GM18858 (cell line): Measurements from ENCODE around the gene RNF150.

Experiments used
- ATAC-seq: cut with Tn5 transposase; IDR thresholded peaks from one replicate; pipeline ENCODE4 v1.9.1; 2021; ENCODE audit not compliant: unreplicated experiment

The RNF150 gene

DNA sequence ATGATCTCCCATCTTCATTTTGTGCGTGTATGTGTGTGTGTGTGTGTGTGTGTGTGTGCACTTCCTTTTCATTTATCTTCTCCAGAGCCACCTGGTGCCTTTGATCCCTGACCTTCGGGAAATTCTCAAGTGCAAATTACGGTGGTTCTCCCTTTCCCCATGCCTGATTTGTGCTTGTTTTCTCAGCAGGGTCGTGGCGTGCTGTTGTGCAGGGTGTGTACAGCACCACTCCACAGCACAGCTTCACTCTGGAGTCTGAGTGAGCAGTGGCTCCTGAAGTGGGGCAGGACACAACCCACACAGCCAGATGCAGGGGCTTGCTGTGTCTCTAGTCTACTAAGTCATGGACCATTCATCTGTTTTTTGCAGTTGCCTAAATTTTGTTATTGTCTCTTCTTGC, 262.8 kb downstream of the RNF150 start:
- no peak for ATAC-seq

- ATAC-seq = no peak
These were observed 263.8 kb downstream of the RNF150 start for GRCh38 chr4:140869446-140869845.

DNA sequence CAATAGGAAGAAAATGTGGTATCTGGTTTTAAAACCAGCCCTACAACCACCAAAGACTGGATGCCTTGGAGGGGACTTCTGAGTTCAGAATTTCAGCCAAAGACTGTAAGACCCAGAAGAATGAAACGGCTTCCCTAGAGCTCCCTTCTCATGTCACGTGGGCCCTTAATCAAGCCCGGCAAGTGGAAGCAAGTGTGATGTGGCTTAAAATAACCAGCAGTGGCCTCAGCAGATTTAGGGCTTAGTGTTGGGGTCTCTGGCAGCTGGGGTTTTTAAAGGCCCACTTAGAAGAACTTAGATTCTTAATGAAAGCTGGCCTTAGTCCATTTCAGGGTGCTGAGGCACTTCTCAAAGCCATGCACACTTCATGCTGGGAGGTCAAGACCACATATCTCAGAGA, 265.9 kb downstream of the RNF150 start:
- ATAC-seq = no peak

GRCh38 chr4:140866492-140867005, 266.7 kb downstream of the RNF150 start:
- no peak for ATAC-seq

DNA sequence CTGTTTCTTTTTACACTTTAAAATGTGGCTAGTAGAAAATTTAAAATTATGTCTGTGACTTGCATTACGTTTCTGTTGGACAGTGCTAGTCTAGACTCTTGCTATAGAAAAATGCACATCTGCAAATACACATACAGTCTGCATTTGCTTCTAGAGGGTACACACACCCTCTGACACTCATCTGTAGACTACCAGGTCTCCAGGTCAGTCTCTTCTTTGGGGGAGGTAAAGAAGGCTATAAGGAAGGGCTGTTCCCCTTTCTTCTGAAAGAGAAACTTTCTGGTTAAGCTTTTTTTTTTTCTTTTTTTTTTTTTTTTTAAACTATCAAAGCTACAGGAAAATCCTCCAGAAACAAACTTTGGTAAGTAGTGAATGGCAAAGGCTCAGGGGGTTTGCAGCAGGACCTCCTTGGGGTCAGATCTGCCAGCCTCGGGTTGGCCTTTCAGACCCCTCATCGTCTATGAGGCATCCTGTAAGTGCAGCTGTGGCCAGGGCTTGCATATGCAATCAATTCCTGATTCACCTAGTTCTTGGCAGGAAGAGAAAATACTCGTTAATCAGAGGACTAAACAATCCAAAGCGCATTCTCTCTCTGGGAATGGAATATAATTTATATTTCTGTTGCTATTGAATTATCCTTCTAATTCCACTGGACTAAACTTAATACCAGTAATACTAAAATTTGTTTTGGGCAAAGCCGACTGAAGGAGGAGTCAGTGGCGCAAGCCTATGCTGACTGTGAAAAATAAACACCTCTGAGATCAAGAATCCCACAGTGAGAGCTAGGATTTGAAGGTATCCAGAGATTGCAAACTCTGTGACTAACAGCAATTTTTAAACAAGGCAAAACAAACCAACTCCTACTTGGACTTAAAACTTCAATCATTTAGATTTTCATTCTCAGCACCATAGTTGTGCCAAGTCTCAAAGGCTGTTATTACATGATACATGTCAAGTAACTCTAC, 267.7 kb downstream of the RNF150 start:
- ATAC-seq = no peak

- ATAC-seq = no peak
These were observed 270.1 kb downstream of the RNF150 start for GRCh38 chr4:140863197-140863596.

DNA sequence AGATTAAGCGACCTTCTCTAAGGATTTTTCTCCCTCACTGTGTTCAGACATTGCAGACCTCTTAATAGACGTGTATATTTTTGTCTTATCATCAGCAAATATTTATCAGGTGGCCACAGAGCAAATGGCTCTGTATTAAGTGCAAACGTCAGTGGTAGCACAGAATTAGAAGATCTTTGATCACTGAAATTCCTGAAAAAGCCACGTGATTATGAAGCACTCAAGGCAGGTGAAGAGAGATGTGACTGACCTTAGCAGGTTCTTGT, 271.2 kb downstream of the RNF150 start:
- no peak for ATAC-seq

DNA sequence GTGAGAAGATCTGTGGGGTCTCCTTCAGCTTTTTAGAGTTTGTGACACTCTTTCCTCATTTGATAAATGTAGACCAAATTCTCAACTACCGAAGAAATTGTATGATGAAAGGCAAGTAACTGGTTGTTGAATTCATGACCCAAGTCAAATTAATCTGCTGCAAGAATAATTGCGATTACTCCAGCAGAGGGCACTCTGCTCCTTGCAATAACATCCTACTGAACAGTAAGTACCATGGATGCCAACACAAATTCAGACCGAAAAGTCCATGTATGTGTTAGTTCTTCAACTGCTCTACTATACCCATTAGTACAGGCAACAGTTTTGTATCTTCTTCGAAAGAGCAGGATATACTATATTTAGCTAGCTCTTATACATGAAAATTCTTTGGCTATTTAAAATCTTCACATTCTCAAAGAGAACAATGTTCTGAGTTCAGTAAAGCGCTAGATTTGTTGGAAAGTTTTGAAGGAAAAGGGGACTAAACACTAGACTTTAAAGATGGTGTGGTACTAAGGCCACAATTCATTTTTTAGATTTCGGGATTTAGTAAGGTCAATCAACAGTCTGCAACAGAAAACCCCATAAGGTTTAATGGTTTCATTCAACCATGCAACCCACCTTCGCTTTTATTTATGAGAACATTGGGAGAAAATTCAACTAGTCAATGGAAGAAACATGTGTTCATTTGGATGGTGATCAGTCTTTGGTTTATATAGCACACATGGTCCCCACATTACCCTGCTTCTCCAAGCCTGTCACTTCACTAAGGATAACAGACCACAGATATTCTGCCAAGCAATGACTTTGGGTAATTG, 271.7 kb downstream of the RNF150 start:
- peak; percentile 67 for ATAC-seq

DNA sequence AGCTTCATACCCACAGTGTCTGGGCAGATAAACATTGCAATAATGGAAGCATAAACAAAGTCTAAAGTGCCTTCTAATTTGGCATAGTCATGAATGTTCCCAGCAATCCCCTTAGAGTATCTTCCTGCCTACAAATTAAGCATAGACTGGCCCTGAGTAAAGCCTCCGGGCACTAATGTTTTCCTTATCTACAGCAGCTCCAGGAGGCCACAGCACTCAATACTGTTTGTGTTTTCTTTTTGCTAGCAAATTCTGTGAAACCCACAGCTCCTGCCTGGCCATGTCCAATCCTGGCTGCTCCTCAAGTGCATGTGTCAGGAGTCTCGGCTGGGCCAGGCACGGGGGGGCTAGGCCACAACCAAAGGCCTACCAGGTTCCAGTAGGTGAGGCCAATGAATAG, 274.4 kb downstream of the RNF150 start:
- ATAC-seq = no peak

- no peak for ATAC-seq
These were observed 276.2 kb downstream of the RNF150 start for GRCh38 chr4:140857111-140857510.

- ATAC-seq = no peak
These were observed 276.6 kb downstream of the RNF150 start for GRCh38 chr4:140856621-140857062.

DNA sequence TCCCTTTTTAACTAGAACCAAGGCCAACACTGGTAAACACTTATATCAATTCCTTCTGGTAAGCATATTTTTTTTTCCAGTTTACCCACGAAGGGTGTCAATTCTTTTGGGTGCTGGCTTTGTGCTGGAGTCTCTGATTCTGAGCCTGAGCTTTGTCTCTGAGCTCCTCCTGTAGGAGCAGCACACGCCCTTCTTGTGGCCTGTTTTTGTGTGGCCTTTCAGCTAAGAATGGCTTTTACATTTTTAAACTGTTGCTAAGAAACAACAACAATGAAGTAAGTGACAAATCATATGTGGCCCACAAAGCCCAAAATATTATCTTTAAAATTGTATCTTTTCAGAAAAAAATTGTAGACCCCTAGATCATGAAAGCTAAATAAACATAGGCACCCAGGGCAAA, 279.1 kb downstream of the RNF150 start:
- no peak for ATAC-seq

- ATAC-seq = no peak
These were observed 281.5 kb downstream of the RNF150 start for GRCh38 chr4:140851804-140852203.

DNA sequence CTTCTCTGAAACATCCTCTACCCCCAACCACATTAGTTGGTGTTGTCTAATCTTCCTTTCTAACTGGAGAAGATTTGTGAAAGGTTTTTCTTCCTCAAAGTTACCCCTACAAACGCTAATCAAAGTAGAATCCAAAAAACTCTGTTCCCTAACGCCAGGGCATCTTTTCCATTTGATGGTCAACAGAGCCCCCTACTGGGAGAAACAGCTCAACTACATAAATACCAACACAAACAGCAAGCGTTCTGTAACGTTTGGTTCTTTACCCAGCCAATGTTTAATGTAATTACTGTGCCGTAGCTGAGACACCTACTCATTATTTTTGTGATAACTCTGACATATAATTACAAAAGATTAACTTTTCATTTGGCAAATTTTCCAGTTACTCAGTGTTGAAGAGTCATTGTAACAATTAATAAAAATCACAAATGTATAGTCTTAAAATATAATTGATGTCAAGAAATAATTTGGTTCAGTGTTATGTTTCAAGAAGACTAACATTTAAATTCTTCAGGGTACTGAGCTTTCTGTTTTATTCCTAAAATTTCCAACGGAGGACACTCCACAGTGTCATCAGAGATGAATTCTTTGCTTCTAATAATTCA, 282.1 kb downstream of the RNF150 start:
- peak; percentile 88 for ATAC-seq

DNA sequence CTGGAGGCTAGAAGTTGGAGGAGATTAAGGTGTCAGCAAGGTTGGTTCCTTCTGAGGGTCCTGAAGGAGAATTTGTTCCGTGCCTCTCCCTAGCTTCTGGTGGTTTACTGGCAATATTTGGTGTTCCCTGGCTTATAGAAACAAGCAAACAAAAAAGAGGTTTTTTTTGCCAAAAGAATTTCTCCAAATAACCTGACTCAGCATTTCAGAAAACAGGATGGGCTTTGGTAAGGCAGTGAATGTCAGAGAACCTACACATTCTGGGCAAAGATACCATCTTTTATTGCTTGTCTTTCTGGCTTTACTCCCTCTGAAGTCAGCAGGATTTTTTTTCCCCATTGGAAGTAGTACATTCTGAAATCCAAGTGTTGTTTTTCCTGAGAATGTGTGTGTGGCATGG, 283.7 kb downstream of the RNF150 start:
- ATAC-seq = no peak

DNA sequence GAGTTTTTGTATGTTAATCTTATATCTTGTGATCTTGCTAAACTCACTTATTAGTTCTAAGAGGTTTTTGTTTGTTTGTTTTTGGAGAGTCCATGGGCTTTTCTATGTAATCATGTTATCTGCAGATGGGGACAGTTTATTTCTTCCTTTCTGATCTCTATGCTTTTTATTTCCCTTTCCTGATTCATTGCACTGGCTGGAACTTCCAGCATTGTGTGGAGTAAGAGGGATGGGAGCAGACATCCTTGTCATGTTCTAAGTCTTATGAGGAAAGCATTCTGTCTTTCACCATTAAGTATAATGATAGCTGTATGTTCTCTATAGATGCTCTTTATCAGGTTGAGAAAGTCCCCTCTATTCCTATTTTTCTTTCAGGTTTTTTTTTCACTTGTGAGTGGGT, 286.5 kb downstream of the RNF150 start:
- ATAC-seq = no peak

DNA sequence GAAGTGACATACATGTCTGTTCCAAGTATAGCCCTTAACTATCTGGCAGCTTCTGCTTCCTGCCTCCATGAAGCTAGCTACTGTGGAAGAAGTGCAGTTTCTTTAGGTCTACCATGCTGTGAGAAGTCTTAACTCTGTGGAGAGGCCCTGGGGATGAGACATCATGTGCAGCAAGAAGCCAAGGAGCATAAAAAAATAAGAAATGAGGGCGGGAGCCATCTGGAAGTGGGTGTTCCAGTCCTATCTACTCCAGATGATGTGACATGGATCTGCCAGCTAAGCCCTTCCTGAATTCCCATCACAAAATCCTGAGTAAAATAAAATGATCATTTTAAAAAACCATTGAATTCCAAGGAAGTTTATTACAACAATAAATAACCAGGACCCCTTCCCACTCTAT, 289.2 kb downstream of the RNF150 start:
- no peak for ATAC-seq

DNA sequence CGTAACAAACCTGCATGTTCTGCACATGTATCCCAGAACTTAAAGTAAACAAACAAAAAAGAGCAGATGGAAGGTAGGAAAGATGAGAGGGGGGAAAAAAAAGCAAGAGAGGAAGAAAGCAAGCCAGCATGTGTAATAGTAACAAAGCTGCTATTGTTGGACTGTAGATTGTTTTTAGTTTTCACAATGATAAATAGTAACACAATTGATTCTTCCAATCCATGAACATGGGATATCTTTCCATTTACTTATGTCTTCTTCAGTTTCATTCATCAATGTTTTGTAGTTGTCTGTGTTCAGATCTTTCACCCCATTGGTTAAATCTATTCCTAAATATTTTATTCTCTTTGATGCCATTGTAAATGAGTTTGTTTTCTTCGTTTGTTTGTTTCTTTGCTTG, 292.1 kb downstream of the RNF150 start:
- no peak for ATAC-seq

GRCh38 chr4:140839888-140840790, 293.1 kb downstream of the RNF150 start:
- ATAC-seq = no peak

- no peak for ATAC-seq
These were observed 293.9 kb downstream of the RNF150 start for GRCh38 chr4:140839406-140839805.

DNA sequence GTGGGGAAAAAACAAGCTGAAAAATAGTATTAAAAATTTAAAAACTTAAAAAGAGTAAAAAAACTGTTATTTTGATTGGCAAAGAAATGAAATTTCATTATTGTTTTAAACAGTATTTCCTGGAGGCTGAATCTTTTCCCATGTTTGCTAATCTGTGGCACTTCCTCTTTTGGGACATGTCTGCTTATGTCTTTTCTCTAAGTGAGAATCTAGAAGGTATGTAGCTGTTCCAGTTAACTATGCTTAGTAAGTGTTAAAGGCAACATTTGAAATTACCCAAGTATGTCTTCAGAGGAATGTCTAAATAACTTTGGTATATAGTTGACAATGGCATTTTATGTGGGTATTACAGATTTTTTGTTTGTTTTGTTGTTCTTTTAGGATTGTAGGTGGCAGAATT, 295.5 kb downstream of the RNF150 start:
- ATAC-seq = no peak
